OCI-LY7 (cell line): Measurements from ENCODE around the gene NUTM1.

Source experiments
- CTCF ChIP-seq: fragments of 200-600 bp; sonication (generic); conservative IDR thresholded peaks from 2 replicates; pipeline ENCODE4 v1.5.1; 2014; ENCODE audit warnings: mild to moderate bottlenecking, antibody characterized with exemption, low read length, moderate library complexity, mixed read lengths
- EZH2phosphoT487 ChIP-seq: fragments of 200-600 bp; sonication (generic); IDR thresholded peaks from 2 replicates; pipeline ENCODE4 v1.6.1; 2018; ENCODE audit warnings: low read depth, borderline replicate concordance, mild to moderate bottlenecking, mixed run types, antibody characterized with exemption, low read length, moderate library complexity, mixed read lengths

GRCh38 chr15:34361278-34361677 lies 18.2 kb downstream of the NUTM1 start:
- TF ChIP-seq CTCF (no peak), EZH2phosphoT487 (no peak)
